Stimulated activated CD4-positive, alpha-beta T cell treated with anti-CD3 and anti-CD28 coated beads, TNF-alpha, amount 100 ng/mL, for 48 hours (primary cell): ENCODE measurements around the gene GXYLT2.

Experiments used
- DNase-seq, 3 donors: peaks; one replicate each; pipeline ENCODE4 v3.0.0-alpha.2; 2020; ENCODE audit warnings: low read depth in 3 of 3

GXYLT2 gene

DNA sequence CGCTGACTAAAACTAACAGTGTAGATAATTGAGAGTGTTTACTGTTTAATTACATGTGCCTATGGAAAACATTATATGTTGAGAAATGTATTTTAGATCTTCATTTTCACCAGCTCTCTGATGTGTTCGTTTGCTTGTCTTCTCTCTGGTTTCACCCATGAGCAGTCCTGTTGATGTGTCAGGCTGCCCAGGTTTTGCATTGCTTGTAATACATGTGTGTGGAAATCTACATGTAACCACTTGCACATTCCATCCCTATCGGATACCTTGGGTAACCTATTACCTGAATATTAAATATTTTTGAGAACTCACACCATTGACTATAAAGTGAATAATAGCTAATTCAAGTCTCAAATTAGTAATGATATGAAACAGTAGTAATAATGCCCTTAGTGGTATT lies 121.9 kb downstream of the GXYLT2 start:
- DNase-seq = no peak

DNA sequence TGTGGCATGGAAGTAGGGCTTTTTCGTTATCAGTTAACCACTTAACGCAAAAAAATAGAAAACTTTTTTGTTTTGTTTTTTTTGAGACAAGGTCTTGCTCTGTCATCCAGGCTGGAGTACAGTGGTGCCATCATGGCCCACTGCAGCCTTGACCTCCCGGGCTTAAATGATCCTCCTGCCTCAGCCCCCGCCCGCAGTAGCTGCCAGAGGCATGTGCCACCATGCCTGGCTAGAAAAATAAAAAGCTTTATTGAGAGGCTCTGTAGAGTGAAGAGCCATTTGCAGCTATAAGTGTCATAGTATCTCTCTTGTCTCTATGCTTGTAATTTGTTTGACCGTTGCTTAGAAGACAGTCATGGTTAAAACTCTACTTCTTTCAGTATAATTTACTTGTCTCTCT lies 122.3 kb downstream of the GXYLT2 start:
- no peak for DNase-seq

DNA sequence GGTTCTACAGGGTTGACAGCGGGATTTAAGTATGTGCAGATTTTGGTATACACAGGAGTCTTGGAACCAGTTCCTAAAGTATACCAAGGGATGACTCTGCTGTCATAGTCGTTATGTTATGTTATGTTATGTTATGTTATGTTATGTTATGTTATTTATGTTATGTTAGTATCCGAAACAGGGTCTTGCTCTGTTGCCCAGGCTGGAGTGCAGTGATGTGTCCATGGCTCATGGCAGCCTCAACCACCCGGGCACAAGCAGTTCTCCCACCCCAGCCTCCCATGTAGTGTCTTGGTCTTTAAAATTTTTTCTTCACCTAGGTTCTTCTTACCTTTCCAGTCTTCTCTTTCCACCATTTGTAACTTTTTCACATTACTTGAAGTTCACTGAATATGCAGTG lies 130.5 kb downstream of the GXYLT2 start:
- no peak for DNase-seq

DNA sequence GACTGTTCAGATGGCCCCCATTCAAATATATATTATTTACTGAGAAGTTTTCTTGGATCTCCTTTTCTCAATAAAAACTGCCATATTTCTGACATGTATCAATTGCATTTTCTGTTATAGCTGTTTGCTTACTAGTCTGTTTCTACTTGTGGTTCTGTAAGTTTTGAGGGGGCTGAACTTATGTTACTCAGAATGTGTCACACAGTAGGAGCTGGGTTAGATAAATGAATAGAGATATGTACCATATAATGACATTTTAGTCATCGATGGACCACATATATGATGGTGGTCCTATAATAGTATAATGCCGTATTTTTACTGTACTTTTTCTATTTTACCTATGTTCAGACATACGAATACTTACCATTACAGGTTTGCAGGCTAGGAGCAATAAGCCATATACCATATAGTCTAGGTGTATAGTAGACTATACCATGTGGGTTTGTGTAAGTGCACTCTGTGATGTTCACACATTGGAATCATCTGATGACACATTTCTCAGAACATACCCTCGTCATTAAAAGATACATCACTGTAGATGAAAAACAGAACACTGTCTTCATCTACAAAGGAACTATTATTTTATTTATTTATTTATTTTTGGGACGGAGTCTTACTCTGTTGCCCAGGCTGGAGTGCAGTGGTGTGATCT lies 131.1 kb downstream of the GXYLT2 start:
- DNase-seq = no peak

DNA sequence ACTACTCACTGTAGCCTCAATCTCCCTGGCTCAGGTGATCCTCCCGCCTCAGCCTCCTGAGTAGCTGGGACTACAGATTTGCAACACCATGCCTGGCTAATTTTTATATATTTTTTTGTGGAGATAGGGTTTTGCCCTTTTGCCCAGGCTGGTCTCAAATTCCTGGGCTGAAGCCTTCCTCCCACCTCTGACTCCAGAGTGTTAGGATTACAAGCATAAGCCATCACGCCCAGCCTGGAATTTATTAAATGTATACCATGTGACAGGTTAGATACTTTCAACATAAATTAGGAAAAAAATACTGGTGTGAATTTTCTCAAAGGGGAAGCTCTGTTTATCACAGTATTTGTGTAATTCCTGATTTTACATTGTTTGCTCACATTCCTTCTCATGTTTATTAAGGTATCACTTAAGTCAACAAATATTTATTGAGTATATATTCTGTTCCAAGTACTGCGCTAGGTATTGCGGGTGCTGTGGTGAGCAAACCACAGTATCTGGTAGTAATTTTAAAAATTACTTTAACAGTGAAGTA lies 133.5 kb downstream of the GXYLT2 start:
- no peak for DNase-seq

DNA sequence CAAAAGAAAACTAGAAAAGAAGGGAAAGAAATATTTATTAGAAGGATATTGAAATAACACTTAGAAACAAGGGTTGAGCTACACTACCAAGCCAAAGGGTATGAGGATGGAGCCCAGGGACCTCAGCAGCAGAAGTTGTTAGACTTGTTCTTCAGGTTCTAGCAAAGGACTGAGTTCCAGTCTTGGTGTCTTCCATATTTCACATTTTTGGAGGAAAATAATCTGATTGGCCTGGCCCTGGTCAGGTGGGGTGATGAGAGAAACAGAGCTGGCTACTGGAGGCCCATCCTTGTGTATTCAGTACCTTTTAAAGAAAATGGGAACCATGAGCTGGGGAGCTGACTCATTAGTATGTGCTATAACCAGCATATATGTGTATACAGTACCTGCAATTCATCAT lies 137.0 kb downstream of the GXYLT2 start:
- DNase-seq = no peak

DNA sequence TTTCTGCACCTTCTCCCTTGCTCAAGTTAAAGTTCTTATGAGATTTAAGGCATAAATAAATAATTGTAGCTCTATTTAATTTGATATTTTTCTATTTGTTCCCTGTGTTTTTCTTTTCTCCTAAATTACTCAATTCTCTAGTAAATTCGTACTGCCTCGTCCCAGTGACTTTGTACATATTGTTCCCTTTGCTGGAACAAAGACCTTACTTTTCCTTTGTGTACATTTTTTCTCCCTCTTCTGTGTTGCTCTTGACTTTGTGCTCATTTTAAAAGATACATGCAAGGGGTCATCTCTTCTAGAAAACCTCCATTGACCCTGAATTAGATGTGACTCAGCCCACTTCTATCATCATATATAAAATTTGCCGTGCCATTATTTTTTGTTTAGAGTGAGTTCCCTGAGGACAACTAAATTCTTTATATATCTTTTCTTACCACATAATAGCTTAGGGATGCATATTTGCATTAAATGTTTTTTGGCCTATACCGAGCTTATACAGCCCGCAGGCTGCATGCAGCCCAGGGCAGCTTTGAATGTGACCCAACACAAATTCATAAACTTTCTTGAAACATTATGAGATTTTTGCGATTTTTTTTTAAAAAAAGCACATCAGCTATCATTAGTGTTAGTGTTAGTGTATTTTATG lies 138.4 kb downstream of the GXYLT2 start:
- DNase-seq = no peak
